GM21528 (cell line): ENCODE results near the gene RPS6KA2.

Experiments used
- ATAC-seq: cut with Tn5 transposase; IDR thresholded peaks from one replicate; pipeline ENCODE4 v1.9.1; 2021; ENCODE audit warnings: mild to moderate bottlenecking, moderate library complexity; ENCODE audit not compliant: unreplicated experiment, low FRiP score

The RPS6KA2 gene

GRCh38 chr6:166627033-166627874, at the start of gene RPS6KA2:
Gene RPS6KA2 (minus strand): TSS chr6:166627251. CDS start chr6:166627019, 232 bp downstream.
- peak; percentile 91 for ATAC-seq

DNA sequence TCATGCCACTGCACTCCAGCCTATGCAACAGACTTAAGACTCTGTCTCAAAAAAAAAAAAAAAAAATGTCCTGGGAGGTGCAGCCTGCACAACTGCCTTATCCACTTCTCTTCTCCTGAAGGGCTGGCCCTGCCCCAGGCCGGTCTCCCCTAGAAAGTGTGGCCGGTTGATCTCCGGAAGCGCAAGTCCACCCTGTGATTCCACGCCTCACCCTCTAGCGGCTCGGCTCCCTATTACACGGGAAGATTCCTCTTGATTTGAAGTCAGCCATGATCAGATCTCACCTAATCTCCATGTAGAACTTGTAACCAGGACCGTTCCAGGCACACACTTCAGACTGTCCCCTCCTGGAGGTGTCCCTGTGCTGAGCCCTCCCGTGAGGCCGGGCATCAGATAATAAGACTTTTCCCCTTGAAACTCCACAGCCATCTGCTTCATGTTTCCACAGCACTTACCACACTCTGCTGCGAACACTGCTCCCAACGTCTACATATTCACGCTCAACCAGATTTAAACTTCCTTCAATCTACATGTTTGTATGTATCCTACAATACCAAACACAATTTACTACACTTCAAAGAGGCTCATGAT, 49.3 kb upstream of the RPS6KA2 start:
- no peak for ATAC-seq

DNA sequence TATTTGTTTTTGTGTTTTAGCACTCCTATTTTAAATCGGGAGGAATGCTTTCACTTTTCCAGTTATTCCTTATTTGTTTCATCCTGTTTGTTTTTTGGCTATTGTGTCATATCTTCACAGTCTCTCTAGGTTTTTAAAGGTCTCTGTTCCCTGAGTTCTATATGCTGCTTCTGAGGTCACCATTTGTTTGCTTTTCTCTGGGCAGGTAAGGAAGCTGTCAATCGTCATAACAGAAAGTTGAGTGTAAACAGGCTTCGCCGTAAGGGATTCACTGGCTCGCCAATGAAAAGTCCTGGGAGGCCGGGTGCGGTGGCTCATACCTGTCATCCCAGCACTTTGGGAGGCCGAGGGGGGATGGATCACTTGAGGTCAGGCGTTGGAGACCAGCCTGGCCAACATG, 48.7 kb upstream of the RPS6KA2 start:
- no peak for ATAC-seq

DNA sequence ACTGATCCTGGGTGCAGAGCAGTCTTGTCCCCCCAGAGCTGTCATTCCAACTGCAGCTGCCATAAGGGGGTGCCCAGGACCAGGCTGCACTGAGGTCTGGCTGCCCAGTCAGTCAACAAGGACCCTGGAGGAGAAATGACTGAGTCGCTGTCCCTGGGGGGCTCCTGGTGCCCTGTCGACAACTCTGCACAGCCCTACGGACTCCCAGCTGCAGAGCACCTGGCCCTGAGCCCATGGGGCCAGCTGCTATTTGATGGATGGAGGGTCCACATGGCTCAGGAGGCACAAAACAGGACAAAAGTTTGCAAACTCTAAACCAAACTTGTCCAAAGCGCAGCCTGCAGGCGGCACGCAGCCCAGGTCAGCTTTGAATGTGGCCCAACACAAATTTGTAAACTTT, 46.3 kb upstream of the RPS6KA2 start:
- no peak for ATAC-seq

DNA sequence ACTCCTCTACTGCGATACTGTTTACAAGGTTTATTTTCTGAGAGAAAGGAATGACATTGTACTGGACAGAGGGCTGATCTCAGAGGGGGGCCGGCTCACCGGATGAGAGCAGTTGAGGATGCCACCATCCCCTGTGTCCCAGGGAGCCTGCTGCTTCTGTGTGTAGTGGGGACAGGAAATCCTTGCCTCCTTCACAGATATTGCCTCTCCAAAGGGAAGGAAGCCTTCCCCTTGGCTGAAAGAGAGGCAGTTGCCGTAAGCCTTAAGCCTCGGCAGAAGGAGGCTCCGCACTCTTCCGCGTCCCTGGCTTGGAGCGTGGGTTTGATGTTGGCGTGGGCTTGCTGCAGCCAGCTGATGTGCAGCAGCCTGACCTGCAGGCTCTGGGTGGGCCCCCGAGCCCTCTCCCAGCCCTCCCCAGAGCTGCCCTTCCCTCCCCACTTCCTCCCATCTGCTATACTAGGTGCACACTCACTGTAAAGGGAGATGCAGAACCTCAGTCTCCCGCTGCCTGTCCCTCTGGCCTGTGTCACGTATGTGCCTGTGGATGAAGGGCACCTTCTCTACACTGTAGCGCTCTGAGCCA, 45.7 kb upstream of the RPS6KA2 start:
- no peak for ATAC-seq

GRCh38 chr6:166672146-166672545, 45.1 kb upstream of the RPS6KA2 start:
- no peak for ATAC-seq

GRCh38 chr6:166671434-166672081, 44.5 kb upstream of the RPS6KA2 start:
- ATAC-seq: no peak

DNA sequence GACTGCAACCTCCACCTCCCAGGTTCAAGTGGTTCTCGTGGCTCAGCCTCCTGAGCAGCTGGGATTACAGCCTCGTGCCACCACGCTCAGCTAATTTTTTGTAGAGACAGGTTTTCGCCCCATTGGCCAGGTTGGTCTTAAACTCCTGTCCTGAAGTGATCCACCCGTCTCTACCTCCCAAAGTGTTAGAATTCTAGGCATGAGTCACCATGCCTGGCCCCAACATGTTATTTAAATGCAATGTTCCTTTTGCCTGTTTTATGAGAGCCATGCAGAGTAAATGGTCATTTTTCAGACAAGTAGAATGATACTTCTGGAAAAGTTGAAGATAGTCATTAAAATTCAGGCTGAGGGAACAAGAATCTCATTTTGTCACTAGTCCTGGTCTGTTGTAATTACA, 43.8 kb upstream of the RPS6KA2 start:
- ATAC-seq: no peak

- no peak for ATAC-seq
These were observed 43.0 kb upstream of the RPS6KA2 start for GRCh38 chr6:166670013-166670412.

DNA sequence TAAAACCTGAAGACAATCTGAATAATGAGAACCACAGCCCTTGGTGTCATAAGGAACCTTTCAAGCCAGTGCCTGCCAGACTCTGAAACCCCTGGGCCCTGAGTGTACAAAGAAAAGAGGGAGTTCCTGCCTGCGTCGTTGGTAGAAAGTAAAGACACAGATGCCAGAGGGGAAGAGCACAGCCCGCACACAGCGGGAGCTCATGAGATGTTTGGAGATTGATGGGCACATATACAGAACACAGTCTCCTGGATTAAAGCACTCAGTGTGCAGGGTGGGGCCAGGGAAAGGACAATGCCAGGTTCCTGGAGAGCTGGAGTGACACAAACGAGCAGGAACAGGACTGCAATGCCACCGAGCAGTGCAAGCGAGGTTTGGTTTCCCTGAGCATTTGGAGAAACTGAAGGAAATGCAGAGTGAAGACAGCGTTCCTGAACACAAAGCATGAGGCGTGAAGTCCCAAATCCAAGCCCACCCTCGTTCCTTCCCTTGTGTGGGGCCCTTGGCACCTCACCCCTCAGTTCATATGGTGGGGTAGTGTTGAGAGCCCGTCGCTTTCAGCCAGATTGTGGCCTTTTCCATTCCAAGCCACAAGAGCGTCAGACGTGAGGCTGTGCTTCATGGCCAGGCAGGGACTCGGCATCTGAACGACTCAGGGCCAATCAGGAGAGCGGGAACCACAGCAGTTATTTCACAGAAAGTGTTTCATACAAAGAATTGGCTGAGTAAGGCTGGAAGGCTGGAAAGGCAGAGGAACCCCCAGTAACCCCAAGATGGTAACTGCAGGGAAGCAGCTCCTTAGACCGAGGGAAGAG, 41.0 kb upstream of the RPS6KA2 start:
- no peak for ATAC-seq

DNA sequence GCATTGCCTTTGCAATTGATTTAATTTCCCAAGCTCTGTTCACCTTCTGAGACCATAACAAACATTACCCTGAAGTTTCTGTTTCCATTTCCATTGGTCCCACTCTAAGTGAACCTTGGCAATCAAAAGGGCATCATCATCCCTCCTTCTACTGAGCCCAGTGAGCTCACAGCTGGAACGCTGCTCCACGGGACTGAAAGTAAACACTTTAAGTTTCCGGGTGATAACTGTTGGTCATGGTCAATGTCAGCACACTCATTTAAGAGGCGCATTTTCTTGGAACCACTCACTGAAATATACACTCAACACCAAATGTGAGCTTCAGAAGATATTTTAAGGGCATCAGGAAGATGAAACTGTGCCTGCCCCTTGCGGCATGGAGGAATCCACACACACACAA, 37.1 kb upstream of the RPS6KA2 start:
- no peak for ATAC-seq

GRCh38 chr6:166663568-166663967, 36.5 kb upstream of the RPS6KA2 start:
- ATAC-seq: no peak

DNA sequence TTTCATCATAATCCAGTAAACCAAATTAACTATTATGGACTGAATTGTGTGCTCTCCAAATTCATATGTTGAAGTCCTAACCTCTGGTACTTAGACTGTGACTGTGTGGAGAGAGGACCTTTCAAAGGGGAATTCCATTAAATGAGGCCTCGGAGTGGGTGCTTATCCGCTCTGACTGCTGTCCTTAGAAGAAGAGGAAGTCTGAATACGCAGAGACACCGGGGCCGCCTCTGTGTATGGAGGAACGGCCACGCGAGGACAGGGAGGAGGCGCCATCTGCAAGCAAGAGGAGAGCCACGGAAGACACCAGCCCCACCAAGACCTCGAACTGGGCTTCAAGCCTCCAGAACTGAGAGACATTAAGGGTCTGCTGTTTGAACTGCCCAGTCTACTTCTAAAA, 35.6 kb upstream of the RPS6KA2 start:
- no peak for ATAC-seq

DNA sequence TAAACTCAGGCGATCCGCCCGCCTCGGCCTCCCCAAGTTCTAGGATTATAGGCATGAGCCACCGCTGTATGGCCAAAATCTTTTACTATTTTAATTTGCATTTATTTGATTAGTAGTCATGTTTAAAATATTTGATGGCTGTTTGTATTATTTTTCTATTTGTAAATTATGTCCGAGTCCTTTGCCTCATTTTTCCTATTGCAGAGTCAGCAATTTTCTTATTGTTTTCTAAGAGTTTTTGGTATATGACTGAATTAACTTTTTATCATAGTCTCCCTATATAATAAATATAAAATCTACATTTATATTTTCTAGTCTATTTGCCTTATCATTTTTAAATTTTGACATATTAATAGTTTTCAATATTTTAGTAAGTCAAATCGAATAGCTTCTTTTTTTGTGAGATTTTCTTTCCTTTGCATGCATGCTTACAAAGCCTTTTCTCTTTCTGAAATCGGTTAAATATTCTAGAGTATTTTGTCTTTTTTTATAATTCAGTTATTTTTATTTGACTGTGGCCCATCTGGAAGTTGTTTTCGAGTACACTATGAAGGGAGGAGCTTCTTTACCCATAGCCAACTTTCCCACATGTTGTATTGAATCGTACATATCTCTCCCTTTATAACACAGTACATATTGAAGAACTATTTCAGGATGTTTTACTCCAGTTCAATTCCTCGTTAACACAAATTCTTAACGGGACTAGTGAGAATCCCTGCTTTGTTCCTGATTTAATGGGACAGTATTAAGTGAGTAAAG, 34.5 kb upstream of the RPS6KA2 start:
- no peak for ATAC-seq

DNA sequence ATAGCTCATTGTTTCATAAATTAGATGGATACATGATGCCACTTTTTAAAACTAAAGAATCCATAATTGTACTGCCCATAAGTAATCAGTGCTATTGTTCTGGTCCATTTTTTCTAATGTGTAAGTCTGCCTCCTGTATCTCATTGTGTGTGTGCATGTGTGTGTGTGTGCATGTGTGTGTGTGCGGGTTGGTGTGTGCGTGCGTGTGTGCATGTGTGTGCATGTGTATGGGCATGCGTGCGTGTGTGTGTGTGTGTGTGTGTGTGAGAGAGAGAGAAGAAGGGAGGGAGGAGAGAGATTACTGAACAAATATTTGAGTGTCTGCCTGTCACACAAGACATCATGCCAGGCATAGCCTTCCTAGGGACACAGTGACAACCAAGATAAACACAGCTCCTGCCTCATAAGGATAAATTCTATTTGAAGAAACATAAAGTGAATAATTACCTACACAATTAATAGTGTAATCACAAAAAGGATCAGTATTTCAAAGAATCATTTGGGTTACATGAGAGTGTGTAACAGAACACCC, 33.2 kb upstream of the RPS6KA2 start:
- ATAC-seq: no peak

DNA sequence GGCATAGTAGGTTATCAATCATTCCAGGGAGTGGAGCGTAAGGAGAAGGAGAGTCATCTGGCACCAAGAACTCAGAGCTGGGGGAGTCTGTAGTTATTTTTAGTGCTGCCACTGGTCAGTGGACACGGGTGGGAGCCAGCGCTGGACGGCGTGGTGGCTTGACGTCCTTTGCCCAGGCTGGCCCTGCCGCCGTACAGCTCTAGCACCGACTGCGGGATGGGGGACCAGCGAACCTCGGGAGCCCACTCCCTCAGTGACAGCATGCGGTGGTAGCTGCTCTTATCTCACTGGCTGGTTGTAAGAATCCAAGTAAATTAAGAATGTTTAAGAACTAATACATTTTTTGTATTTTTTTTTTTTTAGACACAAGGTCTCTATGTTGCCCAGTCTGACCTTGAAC, 32.5 kb upstream of the RPS6KA2 start:
- ATAC-seq: no peak

DNA sequence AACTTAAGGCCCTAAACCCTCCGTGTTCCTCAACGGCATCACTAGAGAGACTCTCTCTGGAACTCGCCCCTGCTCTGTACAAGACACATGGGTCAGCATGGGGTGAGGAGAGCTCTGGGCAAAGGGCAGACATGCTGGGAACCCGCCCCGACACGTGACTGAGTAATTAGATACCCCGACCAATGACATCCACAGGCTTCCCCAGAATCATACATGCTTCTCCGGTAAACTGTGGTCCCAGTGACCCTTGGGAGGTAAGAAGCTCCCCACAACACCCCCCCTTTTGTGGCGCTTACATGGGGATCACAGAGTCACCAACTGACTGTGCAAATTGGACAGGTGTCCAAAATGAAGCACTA, 31.7 kb upstream of the RPS6KA2 start:
- ATAC-seq: no peak

DNA sequence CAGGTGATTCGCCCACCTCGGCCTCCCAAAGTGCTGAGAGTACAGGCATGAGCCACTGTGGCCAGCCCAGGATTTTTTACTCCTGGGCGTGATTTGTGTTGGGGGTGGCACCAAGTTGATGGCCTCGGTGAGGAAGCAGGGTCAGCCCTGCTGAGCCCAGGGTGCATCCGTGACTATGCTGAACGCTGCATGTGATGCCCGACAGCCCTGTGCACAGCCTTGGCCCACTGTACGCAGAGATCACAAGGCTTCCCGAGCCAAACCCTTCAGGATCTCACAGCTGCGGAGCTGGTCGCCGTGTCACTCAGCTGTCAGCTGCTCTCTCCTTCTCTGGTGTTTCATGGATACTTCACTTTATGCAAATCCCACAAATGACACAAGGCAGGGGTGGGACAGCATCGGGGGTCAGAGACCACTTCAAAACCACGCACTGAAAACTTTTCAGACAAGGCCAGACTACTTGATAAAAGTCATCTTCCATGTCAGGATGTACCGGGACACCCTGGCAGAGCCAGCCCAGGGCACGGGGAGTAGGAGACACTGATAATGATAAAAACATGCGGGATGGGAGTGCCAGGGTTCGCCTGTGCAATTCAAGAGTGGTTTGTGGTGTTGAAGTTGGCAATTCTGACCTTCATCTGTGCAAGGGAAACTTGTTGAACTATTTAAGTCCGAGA, 31.2 kb upstream of the RPS6KA2 start:
- ATAC-seq: no peak

DNA sequence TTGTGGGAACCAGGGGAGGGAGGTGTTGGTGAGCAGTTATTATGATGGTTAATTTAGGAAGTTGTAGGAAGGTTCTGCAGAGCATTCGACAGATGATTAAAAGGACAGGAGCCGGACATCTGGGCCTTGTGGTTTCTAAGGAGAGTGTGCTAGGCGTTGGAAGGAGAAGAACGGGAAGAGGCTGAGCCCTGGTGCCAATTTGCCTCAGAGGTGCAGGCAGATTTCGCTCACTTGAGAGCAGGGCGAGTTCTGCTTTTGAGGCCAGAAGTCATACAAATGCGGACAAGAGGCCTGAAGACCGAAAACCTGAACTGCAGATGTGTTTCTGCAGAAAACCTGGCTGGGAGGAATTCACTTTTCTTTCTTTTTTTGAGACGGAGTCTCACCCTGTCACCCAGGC, 30.5 kb upstream of the RPS6KA2 start:
- ATAC-seq: no peak
